OCI-LY7 (cell line): ENCODE data around the gene ZNF85. TPM values are rescaled to one million over a fixed set of nuclear protein-coding genes. Genes with fewer than 3 reads are reported as not detected.
"Not testable (repeated sequence)": the region's sequence is repeated elsewhere in the genome, so short reads cannot be mapped to it uniquely, and the experiment has no call there.

Source experiments
- BruUV-seq: library from RNA; stranded (reverse); fragments of 400-500 nt; replicated peaks from 2 replicates; lab custom pipeline; 2021; lab: Mats Ljungman, UMichigan
- CTCF ChIA-PET: fragments of 300-600 bp; sonication (Branson Sonifier 250); formaldehyde crosslinking; loops from one replicate; lab custom pipeline; 2022; ENCODE audit warnings: antibody characterized with exemption; ENCODE audit not compliant: unreplicated experiment; lab: Charles Lee
- POLR2A ChIA-PET: fragments of 300-600 bp; sonication (Branson Sonifier 250); formaldehyde crosslinking; loops from one replicate; lab custom pipeline; 2022; ENCODE audit warnings: antibody characterized with exemption; lab: Charles Lee
- DNase-seq: peaks from one replicate; pipeline ENCODE4 v3.0.0-alpha.2; 2015; ENCODE audit warnings: low spot score
- H2AFZ ChIP-seq: fragments of 200-600 bp; sonication (generic), shearing (Covaris generic); 2 replicates; pipeline ENCODE4 v1.6.1; 2014; ENCODE audit warnings: mild to moderate bottlenecking, antibody characterized with exemption, low read length, moderate library complexity
- H3K27ac ChIP-seq: fragments of 200-600 bp; sonication (generic); 2 replicates; pipeline ENCODE4 v1.5.1; 2014; ENCODE audit warnings: mixed run types, low read depth, mild to moderate bottlenecking, moderate library complexity, low read length, inconsistent platforms; ENCODE audit not compliant: poor library complexity, severe bottlenecking
- H3K36me3 ChIP-seq: fragments of 200-600 bp; sonication (generic); 2 replicates; pipeline ENCODE4 v1.6.1; 2014; ENCODE audit warnings: mild to moderate bottlenecking, antibody characterized with exemption, low read length, moderate library complexity, mixed read lengths; ENCODE audit not compliant: insufficient read depth
- H3K4me1 ChIP-seq: fragments of 200-600 bp; sonication (generic); 2 replicates; pipeline ENCODE4 v1.5.1; 2014; ENCODE audit warnings: mild to moderate bottlenecking, low read length; ENCODE audit not compliant: insufficient read depth, poor library complexity, severe bottlenecking
- H3K4me2 ChIP-seq: fragments of 200-600 bp; sonication (generic); 2 replicates; pipeline ENCODE4 v1.6.1; 2014; ENCODE audit warnings: mild to moderate bottlenecking, low read length
- H3K4me3 ChIP-seq: fragments of 200-600 bp; sonication (generic); 2 replicates; pipeline ENCODE4 v1.5.1; 2014; ENCODE audit warnings: mild to moderate bottlenecking, low read depth, low read length; ENCODE audit not compliant: poor library complexity, severe bottlenecking
- H3K79me2 ChIP-seq: fragments of 200-600 bp; sonication (generic); 2 replicates; pipeline ENCODE4 v1.6.1; 2016; ENCODE audit warnings: low read depth, mild to moderate bottlenecking, low read length, moderate library complexity, mixed read lengths; ENCODE audit not compliant: insufficient read depth
- H3K9me2 ChIP-seq: fragments of 200-600 bp; sonication (generic); 2 replicates; pipeline ENCODE4 v1.6.1; 2016; ENCODE audit warnings: mild to moderate bottlenecking, low read length, mixed read lengths; ENCODE audit not compliant: insufficient read depth
- H3K9me3 ChIP-seq: fragments of 200-600 bp; sonication (generic); 2 replicates; pipeline ENCODE4 v1.6.1; 2014; ENCODE audit warnings: mild to moderate bottlenecking, mixed run types, low read length, mixed read lengths
- H4K20me1 ChIP-seq: fragments of 200-600 bp; sonication (generic); 2 replicates; pipeline ENCODE4 v1.6.1; 2014; ENCODE audit warnings: mild to moderate bottlenecking, antibody characterized with exemption, low read length, moderate library complexity, mixed read lengths; ENCODE audit not compliant: insufficient read depth
- CTCF ChIP-seq: fragments of 200-600 bp; sonication (generic); conservative IDR thresholded peaks from 2 replicates; pipeline ENCODE4 v1.5.1; 2014; ENCODE audit warnings: mild to moderate bottlenecking, antibody characterized with exemption, low read length, moderate library complexity, mixed read lengths
- EZH2phosphoT487 ChIP-seq: fragments of 200-600 bp; sonication (generic); IDR thresholded peaks from 2 replicates; pipeline ENCODE4 v1.6.1; 2018; ENCODE audit warnings: low read depth, borderline replicate concordance, mild to moderate bottlenecking, mixed run types, antibody characterized with exemption, low read length, moderate library complexity, mixed read lengths
- intact Hi-C: fragments of 100-400 bp; cut with micrococcal nuclease; formaldehyde crosslinking; loops from one replicate; pipeline ENCODE4 v1.10.0; 2022; ENCODE audit not compliant: unreplicated experiment
- total RNA-seq, 2 experiments: library from RNA; depleted of rRNA in 1 of 2; stranded (reverse); fragments of >200 nt in 1 of 2; shearing (Covaris generic) in 1 of 2; gene quantifications; 2 replicates each; pipeline ENCODE4 v1.2.3, GENCODE V29; 2014 to 2022

Gene ZNF85
- total RNA-seq, 2 experiments from 2014 or later, result 25.2 to 26.5 TPM

GRCh38 chr19:20928371-20928770 is 5.3 kb downstream of the ZNF85 start:
- Histone ChIP-seq H3K9me3 (peaks cover 40% of the 10 kb centered on the region), H3K9me2 (no peaks in the 10 kb centered on the region), H3K4me1 (peaks cover 8% of the 10 kb centered on the region), H3K27ac (no peak overlapping the region), H3K36me3 (peaks cover 83% of the 10 kb centered on the region), H2AFZ (no peak overlapping the region), H3K4me2 (no peak overlapping the region), H4K20me1 (no peaks in the 10 kb centered on the region), H3K79me2 (peaks cover 64% of the 10 kb centered on the region), H3K4me3 (no peak overlapping the region)
- DNase-seq, result no peak
- intact Hi-C loops, result no loop called here
- TF ChIP-seq CTCF (no peak), EZH2phosphoT487 (no peak)
- no TSS peak for BruUV-seq
- CTCF ChIA-PET, result no interaction called here
- POLR2A ChIA-PET, result interaction anchor here (0.6 kb wide), 1 partner anchor 901 kb away, joined by 5 read pairs; no protein-coding TSS in a partner anchor

- DNase-seq, H3K4me2 ChIP-seq, H3K4me3 ChIP-seq, H3K27ac ChIP-seq, H2AFZ ChIP-seq, H3K9me2 ChIP-seq, intact Hi-C loops, H3K4me1 ChIP-seq, BruUV-seq, CTCF ChIA-PET, H4K20me1 ChIP-seq: not testable (repeated sequence)
- POLR2A ChIA-PET, result interaction anchor here (0.7 kb wide), 1 partner anchor 157 kb away, joined by 4 read pairs; no protein-coding TSS in a partner anchor
- H3K36me3 ChIP-seq, result peaks cover 99% of the 10 kb centered on the region
- H3K79me2 ChIP-seq, result peaks cover 16% of the 10 kb centered on the region
- peaks cover 19% of the 10 kb centered on the region for H3K9me3 ChIP-seq
Measured at GRCh38 chr19:20936322-20936947, 13.4 kb downstream of the ZNF85 start.

- BruUV-seq, H3K27ac ChIP-seq, H2AFZ ChIP-seq, intact Hi-C loops, H3K4me2 ChIP-seq, H3K4me1 ChIP-seq, H3K9me2 ChIP-seq, H4K20me1 ChIP-seq, CTCF ChIA-PET, H3K4me3 ChIP-seq, H3K79me2 ChIP-seq, POLR2A ChIA-PET, DNase-seq: not testable (repeated sequence)
- H3K9me3 ChIP-seq, result peaks cover 34% of the 10 kb centered on the region
- H3K36me3 ChIP-seq, result peaks cover 31% of the 10 kb centered on the region
Measured at GRCh38 chr19:20952561-20953095, 29.6 kb downstream of the ZNF85 start.
